NOMO-1 (cell line): ENCODE data around the gene PTPRK.
"Not testable (repeated sequence)": the region's sequence is repeated elsewhere in the genome, so short reads cannot be mapped to it uniquely, and the experiment has no call there.

ENCODE experiments used
- DNase-seq, 2 experiments: peaks; one replicate each; lab custom pipeline; 2025; ENCODE audit not compliant: unreplicated experiment in 2 of 2; lab: John Stamatoyannopoulos, UW

Gene PTPRK

DNA sequence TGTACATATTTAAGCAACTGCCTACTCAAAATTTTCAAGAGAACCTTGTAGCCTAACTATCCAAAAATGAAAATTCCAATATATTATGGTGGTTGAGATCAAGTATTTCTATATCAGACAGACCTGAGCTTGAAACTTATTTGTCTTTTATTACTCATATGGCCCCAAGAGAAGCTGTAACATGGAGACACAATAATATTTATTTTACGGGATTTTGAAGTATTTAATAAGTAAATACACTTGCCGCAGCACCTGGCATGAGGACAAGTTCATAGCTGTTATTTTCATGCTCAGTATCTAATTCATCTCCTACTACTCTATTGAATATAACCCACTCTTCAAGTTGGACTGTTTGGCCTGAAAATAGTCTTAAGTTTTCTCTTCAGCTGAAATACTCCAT, 28.0 kb downstream of the PTPRK start:
- no peak for DNase-seq

- DNase-seq: no peak
These were observed 28.7 kb downstream of the PTPRK start for GRCh38 chr6:128491610-128492206.

DNA sequence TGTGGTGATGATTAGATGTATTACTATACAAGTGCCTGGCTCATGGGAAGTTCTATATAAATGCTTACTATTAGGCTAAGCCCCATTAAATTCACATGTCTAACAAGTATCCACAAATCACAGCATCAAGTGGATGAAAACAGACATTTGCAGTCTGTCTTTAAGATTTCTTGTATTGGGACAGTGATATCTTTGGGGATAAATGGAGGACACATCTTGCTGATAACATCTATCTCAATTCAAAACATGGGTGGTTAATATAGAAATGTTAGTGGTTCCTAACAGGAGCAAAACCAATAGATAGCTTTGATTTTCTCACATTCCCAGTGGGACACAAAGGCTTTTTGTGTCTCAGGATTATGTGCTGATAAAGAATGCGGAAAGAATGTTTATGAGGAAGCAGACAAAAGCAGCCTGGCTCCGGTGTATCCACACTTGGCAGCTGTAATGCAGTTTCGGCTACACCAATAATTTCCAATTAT, 29.3 kb downstream of the PTPRK start:
- DNase-seq: no peak

- no peak for DNase-seq
These were observed 32.7 kb downstream of the PTPRK start for GRCh38 chr6:128487746-128488145.

DNA sequence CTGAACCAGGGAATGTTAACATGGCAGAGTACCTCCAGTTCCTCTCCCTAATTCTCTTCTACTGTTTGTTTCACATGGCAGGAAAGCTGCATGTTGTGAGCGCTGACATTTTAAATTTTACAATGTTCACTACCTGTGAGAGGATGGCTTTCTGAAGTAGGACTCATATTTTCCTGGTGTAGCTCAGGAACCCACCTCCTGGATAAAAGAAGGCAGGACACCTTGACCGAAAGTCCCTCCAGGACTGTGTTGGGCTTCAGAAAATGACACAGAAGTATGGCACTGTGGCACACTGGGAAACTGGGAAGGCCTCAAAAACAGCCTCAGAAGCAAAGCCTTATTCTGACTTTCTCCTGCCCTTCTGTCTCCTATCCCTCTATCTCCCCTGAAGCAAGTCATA, 33.3 kb downstream of the PTPRK start:
- DNase-seq: no peak

DNA sequence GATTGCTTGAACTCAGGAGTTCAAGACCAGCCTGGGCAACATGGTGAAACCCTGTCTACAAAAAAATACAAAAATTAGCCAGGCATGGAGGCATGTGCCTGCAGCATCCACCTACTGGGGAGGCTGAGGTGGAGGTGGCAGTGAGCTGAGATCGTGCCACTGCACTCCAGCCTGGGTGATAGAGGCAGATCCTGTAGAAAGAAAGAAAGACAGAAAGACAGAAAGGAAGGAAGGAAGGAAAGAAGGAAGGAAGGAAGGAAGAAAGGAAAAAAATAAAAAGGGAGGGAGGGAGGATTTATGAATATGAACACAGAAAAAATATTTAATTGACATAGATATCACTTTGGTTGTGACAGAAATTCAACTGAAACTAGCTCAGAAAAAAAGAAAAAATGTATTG, 33.8 kb downstream of the PTPRK start:
- not testable (repeated sequence) for DNase-seq

- no peak for DNase-seq
These were observed 36.8 kb downstream of the PTPRK start for GRCh38 chr6:128483472-128484135.

GRCh38 chr6:128482642-128483041, 37.8 kb downstream of the PTPRK start:
- DNase-seq: no peak

DNA sequence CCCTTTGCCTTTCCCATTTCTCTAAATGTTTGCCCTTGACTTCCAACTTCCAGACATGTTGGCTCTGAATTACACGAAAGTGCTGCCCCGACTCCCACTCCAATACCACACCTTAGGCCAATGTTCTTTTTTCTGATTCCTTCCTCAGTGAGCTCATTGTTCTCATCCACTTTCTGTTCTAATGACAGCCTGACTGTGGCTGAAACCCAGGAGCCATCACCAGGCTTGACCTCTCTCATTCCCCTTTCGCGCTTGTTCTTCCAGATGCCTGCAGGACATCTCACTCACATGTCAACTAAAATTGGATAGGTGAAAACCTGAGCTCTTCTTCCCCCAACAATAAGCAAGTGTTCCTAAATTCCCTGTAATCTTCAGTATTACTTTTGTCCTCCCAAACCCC, 40.4 kb downstream of the PTPRK start:
- no peak for DNase-seq

DNA sequence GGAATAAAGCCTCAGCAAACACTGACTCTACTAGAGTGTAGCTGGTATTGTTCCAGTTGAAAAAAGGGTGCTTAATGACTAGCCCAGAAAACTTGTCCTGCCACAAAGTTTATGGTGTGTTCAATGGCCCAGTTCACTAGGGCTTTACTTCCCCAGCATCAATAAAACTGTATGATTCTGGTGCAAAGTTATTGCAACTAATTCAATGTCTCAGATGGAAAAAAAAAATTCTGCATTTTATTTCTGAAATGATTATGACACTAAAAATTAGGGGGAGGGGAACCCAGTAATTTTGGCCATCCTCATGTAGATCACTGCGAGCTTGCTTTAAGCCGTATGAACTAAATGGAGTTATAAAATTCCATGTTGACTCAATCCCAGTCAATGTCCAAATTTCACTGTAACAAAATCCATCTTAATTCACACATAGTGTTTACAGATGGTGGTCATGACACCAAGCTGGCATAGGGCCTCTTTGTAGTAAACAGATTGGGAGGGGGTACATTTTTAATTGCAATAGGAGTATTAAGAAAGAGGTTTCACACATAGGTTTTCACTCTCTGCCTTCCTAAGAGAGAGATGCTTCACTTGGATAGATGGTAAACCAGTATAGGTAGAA, 41.2 kb downstream of the PTPRK start:
- DNase-seq: no peak

GRCh38 chr6:128478230-128479047, 42.0 kb downstream of the PTPRK start:
- DNase-seq: no peak

DNA sequence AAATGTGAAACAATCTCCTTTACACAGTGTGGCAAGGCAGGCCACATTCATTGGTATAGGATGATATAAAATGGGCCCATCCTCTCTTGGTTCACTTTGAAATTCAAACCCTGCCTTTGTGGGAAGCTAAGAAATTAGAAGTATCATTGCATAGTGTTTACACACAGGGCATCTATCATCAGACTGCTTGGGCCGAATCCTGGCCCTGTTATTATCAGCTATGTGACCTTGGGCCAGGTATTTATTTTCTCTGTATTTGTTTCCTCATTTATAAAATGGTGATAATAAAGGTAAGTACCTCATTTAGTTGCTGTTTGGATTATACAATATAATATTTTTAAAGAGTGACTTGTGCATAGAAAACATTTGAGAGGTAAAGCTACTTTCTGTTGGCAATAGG, 45.5 kb downstream of the PTPRK start:
- DNase-seq: no peak

- DNase-seq: no peak
These were observed 45.9 kb downstream of the PTPRK start for GRCh38 chr6:128474481-128474880.

- no peak for DNase-seq
These were observed 48.5 kb downstream of the PTPRK start for GRCh38 chr6:128471907-128472306.

- DNase-seq: no peak
These were observed 54.7 kb downstream of the PTPRK start for GRCh38 chr6:128465368-128466343.

DNA sequence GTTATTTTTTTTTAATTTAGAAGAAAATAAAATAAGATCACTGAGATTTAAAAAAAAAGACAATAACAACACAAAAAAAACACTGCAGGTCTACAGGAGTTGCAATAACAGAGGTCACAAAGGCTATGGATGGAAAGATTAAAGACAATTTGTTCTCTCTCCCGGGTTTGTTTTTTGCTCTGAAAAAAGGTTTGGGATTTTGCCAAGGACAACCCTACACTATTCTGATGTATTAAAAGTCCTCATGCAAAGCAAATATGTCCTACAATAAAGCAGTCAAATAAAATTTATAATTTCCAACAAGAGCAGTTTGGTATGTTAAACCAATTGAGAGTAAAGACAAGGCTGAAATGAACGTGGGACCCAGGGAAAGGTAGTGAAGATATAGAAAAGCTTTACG, 55.6 kb downstream of the PTPRK start:
- DNase-seq: no peak

DNA sequence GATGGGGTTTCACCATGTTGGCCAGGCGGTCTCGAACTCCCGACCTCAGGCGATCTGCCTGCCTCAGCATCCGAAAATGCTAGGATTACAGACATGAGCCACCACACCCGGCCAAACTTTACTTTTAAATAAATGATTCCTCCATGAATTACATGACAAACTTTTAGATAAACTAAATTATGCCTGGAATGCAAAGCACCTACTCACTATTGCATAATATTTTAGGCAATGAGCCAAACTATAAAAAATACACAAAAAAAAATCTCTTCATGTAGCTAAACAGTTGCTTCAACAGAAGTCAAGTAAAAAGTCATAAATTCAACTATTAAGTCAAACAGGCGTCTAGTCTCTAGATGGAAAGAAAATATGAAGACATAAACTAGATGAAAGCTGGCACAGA, 56.5 kb downstream of the PTPRK start:
- no peak for DNase-seq

GRCh38 chr6:128461501-128461900, 58.9 kb downstream of the PTPRK start:
- DNase-seq: no peak

DNA sequence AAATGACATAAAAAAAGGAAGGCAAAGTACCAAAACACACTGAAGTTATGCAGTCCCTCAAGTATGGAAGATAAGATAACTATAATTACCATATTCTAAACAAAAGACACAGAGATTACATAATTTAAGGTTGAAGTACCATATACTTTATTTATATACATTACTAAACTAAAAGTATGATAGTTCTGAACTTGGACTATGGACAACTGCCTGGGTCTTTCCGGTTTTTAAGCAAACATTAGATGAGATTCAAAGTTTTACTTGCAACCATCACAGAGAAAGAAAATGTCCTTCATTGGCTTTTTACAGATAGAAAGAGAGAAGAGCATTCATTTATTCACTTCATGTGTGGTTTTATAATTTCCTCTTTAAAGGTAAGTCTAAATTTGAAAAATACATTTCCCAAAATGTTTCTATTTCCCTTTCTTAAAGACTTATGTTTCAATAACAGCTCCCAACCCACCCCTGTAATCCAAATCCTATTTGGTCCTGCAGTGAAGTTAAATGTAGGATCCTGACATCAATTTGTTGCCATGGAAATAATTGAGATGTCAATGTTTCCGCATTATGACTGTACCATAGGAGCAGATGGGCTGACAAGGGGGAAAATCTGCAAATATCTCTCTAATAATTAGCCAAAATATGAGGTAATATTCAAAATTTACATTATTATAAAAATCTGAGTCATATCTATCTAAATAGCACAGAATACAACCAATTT, 63.7 kb downstream of the PTPRK start:
- no peak for DNase-seq

DNA sequence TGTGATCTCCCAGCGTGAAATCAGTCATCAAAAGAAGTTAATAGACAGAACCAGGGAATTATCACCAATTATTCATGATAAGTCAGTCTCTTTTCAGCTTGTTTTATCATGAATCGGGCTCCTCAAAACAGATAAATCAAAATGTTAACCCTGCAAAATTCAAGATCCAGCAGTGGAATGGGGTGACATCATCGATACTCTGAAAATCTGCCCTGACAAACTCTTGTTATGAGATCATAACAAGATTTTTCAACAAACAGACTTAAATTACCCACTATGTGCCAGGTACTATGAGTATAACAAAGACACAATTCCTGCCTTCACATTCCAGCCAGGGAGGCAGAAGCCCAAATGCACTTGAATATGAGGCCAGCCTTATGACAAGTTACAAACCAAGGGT, 64.4 kb downstream of the PTPRK start:
- no peak for DNase-seq
